ENCODE results near the gene NEK7.

DNA sequence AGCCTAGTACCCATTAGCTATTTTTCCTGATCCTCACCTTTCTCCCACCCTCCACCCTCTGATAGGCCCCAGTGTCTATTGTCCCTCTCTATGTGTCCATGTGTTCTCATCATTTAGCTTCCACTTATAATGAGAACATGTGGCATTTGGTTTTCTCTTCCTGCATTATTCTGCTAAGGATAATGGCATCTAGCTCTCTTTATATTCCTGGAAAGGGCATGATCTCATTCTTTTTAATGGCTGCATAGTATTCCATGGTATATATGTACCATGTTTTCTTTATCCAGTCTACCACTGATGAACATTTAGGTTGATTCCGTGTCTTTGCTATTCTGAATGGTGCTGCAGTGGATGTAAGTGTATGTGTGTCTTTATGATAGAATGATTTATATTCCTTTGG lies 178.9 kb downstream of the NEK7 start:
- TF ChIP-seq, protein P1, sequence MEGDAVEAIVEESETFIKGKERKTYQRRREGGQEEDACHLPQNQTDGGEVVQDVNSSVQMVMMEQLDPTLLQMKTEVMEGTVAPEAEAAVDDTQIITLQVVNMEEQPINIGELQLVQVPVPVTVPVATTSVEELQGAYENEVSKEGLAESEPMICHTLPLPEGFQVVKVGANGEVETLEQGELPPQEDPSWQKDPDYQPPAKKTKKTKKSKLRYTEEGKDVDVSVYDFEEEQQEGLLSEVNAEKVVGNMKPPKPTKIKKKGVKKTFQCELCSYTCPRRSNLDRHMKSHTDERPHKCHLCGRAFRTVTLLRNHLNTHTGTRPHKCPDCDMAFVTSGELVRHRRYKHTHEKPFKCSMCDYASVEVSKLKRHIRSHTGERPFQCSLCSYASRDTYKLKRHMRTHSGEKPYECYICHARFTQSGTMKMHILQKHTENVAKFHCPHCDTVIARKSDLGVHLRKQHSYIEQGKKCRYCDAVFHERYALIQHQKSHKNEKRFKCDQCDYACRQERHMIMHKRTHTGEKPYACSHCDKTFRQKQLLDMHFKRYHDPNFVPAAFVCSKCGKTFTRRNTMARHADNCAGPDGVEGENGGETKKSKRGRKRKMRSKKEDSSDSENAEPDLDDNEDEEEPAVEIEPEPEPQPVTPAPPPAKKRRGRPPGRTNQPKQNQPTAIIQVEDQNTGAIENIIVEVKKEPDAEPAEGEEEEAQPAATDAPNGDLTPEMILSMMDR (IDR thresholded peaks at IDR 0.05; ENCODE audit: insufficient read depth, low read length, poor library complexity, severe bottlenecking) = no peak
- TF ChIP-seq EZH2phosphoT487 (conservative IDR thresholded peaks at IDR 0.05; ENCODE audit: low read length) = no peak
